HCT116 (cell line): ENCODE measurements around the gene TBC1D1. TPM values are rescaled to one million over a fixed set of nuclear protein-coding genes. Genes with fewer than 3 reads are reported as not detected.

ENCODE experiments used
- ATAC-seq: fragments of 200-7000 bp; cut with Tn5 transposase; 2 replicates; pipeline ENCODE4 v1.9.1; 2020; ENCODE audit warnings: mild to moderate bottlenecking, moderate library complexity
- BruUV-seq: library from RNA; stranded (reverse); fragments of 400-500 nt; replicated peaks from 2 replicates; lab custom pipeline; 2021; lab: Mats Ljungman, UMichigan
- CTCF ChIA-PET: fragments of 300-600 bp; sonication (Branson Sonifier 250); formaldehyde crosslinking; loops from one replicate; lab custom pipeline; 2021; ENCODE audit warnings: antibody characterized with exemption; lab: Charles Lee
- POLR2A ChIA-PET: fragments of 300-600, 350-600 bp; sonication (Branson Sonifier 250); formaldehyde crosslinking; loops from one replicate; lab custom pipeline; 2021; ENCODE audit warnings: antibody characterized with exemption; lab: Charles Lee
- RAD21 ChIA-PET, 2 experiments: fragments of 300-600 bp; sonication (Branson Sonifier 250); formaldehyde crosslinking; loops; one replicate each; lab custom pipeline; 2023; ENCODE audit warnings: low total read pairs in 2 of 2; ENCODE audit not compliant: uncharacterized antibody in 2 of 2, unreplicated experiment in 2 of 2, low non-redundant PET in 1 of 2; lab: Charles Lee
- DNase-seq: peaks from one replicate; pipeline ENCODE4 v3.0.0-alpha.2; 2010; ENCODE audit warnings: low read depth, low spot score
- H2AFZ ChIP-seq: fragments of 200-600 bp; shearing (Covaris generic), sonication (generic); 2 replicates; pipeline ENCODE4 v1.6.1; 2017; ENCODE audit warnings: low read depth, mixed run types, mixed read lengths, antibody characterized with exemption, low read length; ENCODE audit not compliant: poor library complexity, severe bottlenecking
- H3K27ac ChIP-seq: 2 replicates; pipeline ENCODE4 v1.5.1; 2012; ENCODE audit warnings: low read depth, low read length
- H3K27me3 ChIP-seq: fragments of 200-600 bp; sonication (generic); 2 replicates; pipeline ENCODE4 v1.6.1; 2016; ENCODE audit warnings: mixed run types, low read length, mixed read lengths; ENCODE audit not compliant: insufficient read depth
- H3K36me3 ChIP-seq, 2 experiments: fragments of 200-500 bp in 1 of 2; fragments of 200-600 bp in 1 of 2; sonication (Bioruptor generic) in 1 of 2; sonication (generic) in 1 of 2; 2 replicates each; pipeline versions ENCODE4 v1.5.1 to v1.6.1; 2014 to 2016; ENCODE audit warnings: low read length in 2 of 2, inconsistent platforms in 1 of 2, mixed read lengths in 1 of 2, mixed run types in 1 of 2; ENCODE audit not compliant: insufficient read depth in 2 of 2, control insufficient read depth in 1 of 2
- H3K4me1 ChIP-seq, 2 experiments: fragments of 200-600 bp in 1 of 2; sonication (generic) in 1 of 2; 2 replicates each; pipeline versions ENCODE4 v1.5.1 to v1.6.1; 2012 to 2017; ENCODE audit warnings: low read length in 2 of 2, inconsistent platforms in 1 of 2, mild to moderate bottlenecking in 1 of 2, mixed read lengths in 1 of 2, mixed run types in 1 of 2, moderate library complexity in 1 of 2; ENCODE audit not compliant: insufficient read depth in 2 of 2, control insufficient read depth in 1 of 2
- H3K4me2 ChIP-seq: fragments of 200-600 bp; sonication (generic); 2 replicates; pipeline ENCODE4 v1.6.1; 2017; ENCODE audit warnings: mixed run types, low read length, mixed read lengths
- H3K4me3 ChIP-seq, 2 experiments: fragments of 200-600 bp in 1 of 2; sonication (generic) in 1 of 2; replicated peaks in 1 of 2; 2 replicates each; pipeline ENCODE4 v1.5.1; 2011 to 2016; ENCODE audit warnings: low read length in 2 of 2, control low read depth in 1 of 2, low read depth in 1 of 2, mild to moderate bottlenecking in 1 of 2, mixed read lengths in 1 of 2, mixed run types in 1 of 2
- H3K79me2 ChIP-seq: fragments of 200-600 bp; sonication (generic); 2 replicates; pipeline ENCODE4 v1.6.1; 2017; ENCODE audit warnings: mild to moderate bottlenecking, mixed run types, low read length, moderate library complexity, mixed read lengths; ENCODE audit not compliant: insufficient read depth
- H3K9ac ChIP-seq: fragments of 200-600 bp; sonication (generic); 2 replicates; pipeline ENCODE4 v1.6.1; 2016; ENCODE audit warnings: low read length, mixed read lengths
- H3K9me2 ChIP-seq: fragments of 200-600 bp; sonication (generic), shearing (Covaris generic); 2 replicates; pipeline ENCODE4 v1.6.1; 2017; ENCODE audit warnings: mixed run types, mild to moderate bottlenecking, moderate library complexity; ENCODE audit not compliant: insufficient read depth
- H3K9me3 ChIP-seq, 2 experiments: fragments of 200-500 bp in 1 of 2; fragments of 200-600 bp in 1 of 2; sonication (Bioruptor generic) in 1 of 2; sonication (generic) in 1 of 2; 2 replicates each; pipeline ENCODE4 v1.6.1; 2014 to 2017; ENCODE audit warnings: low read length in 2 of 2, mixed read lengths in 2 of 2, inconsistent platforms in 1 of 2, low read depth in 1 of 2, mild to moderate bottlenecking in 1 of 2, mixed run types in 1 of 2, moderate library complexity in 1 of 2; ENCODE audit not compliant: control insufficient read depth in 1 of 2, insufficient read depth in 1 of 2
- H4K20me1 ChIP-seq: fragments of 200-600 bp; sonication (generic), shearing (Covaris generic); 2 replicates; pipeline ENCODE4 v1.6.1; 2017; ENCODE audit warnings: mixed run types, mild to moderate bottlenecking, moderate library complexity; ENCODE audit not compliant: insufficient read depth
- CEBPB ChIP-seq: IDR thresholded peaks from 2 replicates; pipeline ENCODE4 v1.6.1; 2012; ENCODE audit warnings: low read depth
- ELF1 ChIP-seq: IDR thresholded peaks from 2 replicates; pipeline ENCODE4 v1.6.1; 2012; ENCODE audit warnings: low read depth, borderline replicate concordance
- EZH2 ChIP-seq: fragments of 200-600 bp; sonication (generic); IDR thresholded peaks from 2 replicates; pipeline ENCODE4 v1.6.1; 2017; ENCODE audit warnings: antibody characterized with exemption, mixed run types
- EZH2phosphoT487 ChIP-seq: fragments of 200-600 bp; IDR thresholded peaks from 2 replicates; pipeline ENCODE4 v1.6.1; 2018; ENCODE audit warnings: antibody characterized with exemption, borderline replicate concordance
- FOSL1 ChIP-seq: IDR thresholded peaks from 2 replicates; pipeline ENCODE4 v1.6.1; 2012; ENCODE audit warnings: low read depth
- JUND ChIP-seq: IDR thresholded peaks from 2 replicates; pipeline ENCODE4 v1.6.1; 2012
- POLR2A ChIP-seq: IDR thresholded peaks from 2 replicates; pipeline ENCODE4 v1.7.0; 2011; ENCODE audit warnings: borderline replicate concordance; ENCODE audit not compliant: insufficient read depth, insufficient read length; ENCODE audit errors: extremely low read depth
- POLR2AphosphoS5 ChIP-seq: IDR thresholded peaks from 2 replicates; pipeline ENCODE4 v1.6.1; 2011; ENCODE audit warnings: mild to moderate bottlenecking, low read depth, low read length, moderate library complexity
- RAD21 ChIP-seq: IDR thresholded peaks from 2 replicates; pipeline ENCODE4 v1.6.1; 2012; ENCODE audit warnings: low read depth, mild to moderate bottlenecking
- SIN3A ChIP-seq: IDR thresholded peaks from 2 replicates; pipeline ENCODE4 v1.6.1; 2012; ENCODE audit warnings: low read depth
- SP1 ChIP-seq: IDR thresholded peaks from 2 replicates; pipeline ENCODE4 v1.6.1; 2012; ENCODE audit warnings: low read depth
- TCF7L2 ChIP-seq: IDR thresholded peaks from 2 replicates; pipeline ENCODE4 v1.7.0; 2011; ENCODE audit warnings: borderline replicate concordance, inconsistent platforms; ENCODE audit not compliant: insufficient read depth, insufficient read length; ENCODE audit errors: extremely low read depth
- YY1 ChIP-seq: IDR thresholded peaks from 2 replicates; pipeline ENCODE4 v1.6.1; 2011; ENCODE audit warnings: low read length, low read depth, moderate library complexity, mild to moderate bottlenecking; ENCODE audit not compliant: insufficient replicate concordance; ENCODE audit errors: extremely low read depth
- ZFX ChIP-seq: fragments of 450-650 bp; IDR thresholded peaks from 2 replicates; pipeline ENCODE4 v1.6.1; 2017
- intact Hi-C: fragments of 100-400 bp; cut with micrococcal nuclease; formaldehyde crosslinking; loops from 2 replicates; pipeline ENCODE4 v1.10.0; 2022
- total RNA-seq: library from RNA; stranded (reverse); gene quantifications from one replicate; pipeline ENCODE4 v1.2.1, GENCODE V29; 2021; ENCODE audit not compliant: unreplicated experiment
- TF ChIP-seq, protein P1 (sequence below): IDR thresholded peaks from 2 replicates; pipeline ENCODE4 v1.6.1; 2012; ENCODE audit warnings: low read depth
- TF ChIP-seq, protein P2 (sequence below): IDR thresholded peaks from 2 replicates; pipeline ENCODE4 v1.6.1; 2012
- TF ChIP-seq, protein P3 (sequence below): IDR thresholded peaks from 2 replicates; pipeline ENCODE4 v1.6.1; 2012
- TF ChIP-seq, protein P4 (sequence below), 3 experiments: fragments of 200-600 bp in 1 of 3; sonication (generic) in 1 of 3; IDR thresholded peaks in 2 of 3; conservative IDR thresholded peaks in 1 of 3; 2 replicates each; pipeline ENCODE4 v1.5.1; 2012 to 2017; ENCODE audit warnings: low read depth in 2 of 3, low read length in 2 of 3, antibody characterized with exemption in 1 of 3, borderline replicate concordance in 1 of 3, control low read depth in 1 of 3, mild to moderate bottlenecking in 1 of 3, mixed read lengths in 1 of 3, mixed run types in 1 of 3, moderate library complexity in 1 of 3; ENCODE audit not compliant: insufficient read depth in 1 of 3

TBC1D1 gene
- total RNA-seq, 1 experiment from 2014 or later, result 82.7 TPM

DNA sequence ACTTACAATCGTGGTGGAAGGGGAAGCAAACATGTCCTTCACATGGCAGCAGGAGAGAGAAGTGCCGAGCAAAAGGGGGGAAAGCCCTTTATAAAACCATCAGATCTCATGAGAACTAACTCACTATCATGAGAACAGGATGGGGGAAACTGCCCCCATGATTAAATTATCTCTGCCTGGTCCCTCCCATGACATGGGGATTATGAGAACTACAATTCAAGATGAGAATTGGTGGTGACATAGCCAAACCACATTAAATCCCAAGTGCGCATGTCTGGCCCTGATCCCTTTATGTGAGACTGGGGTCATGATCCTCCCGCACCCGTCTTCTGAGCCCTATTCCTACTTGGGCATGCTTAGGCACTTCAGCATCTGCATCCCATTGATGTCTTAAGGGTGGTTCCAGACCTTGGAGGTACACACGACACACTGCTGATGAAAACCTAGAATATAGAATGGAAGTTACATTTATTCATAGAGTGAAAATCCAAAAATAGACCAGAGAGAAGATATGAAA is 185.3 kb downstream of the TBC1D1 start (continued):
- no peak for TF ChIP-seq SP1
- no peak for TF ChIP-seq ELF1
- no peak for TF ChIP-seq TCF7L2
- no peak for TF ChIP-seq EZH2phosphoT487
- TF ChIP-seq ZFX, result no peak
- TF ChIP-seq POLR2AphosphoS5, result no peak

DNA sequence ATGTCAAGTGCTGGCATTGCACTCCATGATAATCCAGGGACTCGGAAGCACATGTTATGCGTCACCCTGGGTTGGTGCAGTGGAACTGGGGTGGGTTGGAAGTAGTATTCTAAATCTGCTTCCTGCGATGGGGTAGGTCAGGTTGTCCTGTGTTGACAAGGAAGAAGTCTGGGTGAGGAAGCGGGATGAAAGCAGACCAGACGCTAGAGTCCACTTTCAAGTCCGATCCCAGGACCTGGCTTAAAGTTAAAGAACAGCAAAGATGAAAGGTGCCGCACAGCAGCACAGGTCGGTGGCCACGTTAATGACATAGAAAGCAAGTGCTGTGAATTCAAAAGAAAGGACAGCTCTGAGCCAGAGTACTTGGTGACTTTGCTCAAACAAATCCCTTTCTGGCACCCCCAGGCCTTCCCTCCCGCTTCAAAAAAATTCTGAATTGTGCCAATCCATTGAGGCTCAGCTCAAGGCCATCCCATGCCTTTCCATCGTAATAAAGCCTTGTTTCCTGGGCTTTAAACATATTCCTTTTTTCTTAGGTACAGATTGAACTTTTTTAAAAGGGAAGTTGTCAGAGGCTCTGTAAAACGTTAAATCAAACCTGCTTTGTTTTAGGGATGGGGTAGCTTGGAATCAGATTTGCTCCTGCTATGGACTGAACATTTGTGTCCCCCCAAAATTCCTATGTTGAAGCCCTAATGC is 187.1 kb downstream of the TBC1D1 start:
- Histone ChIP-seq H4K20me1 (no peaks in the 10 kb centered on the region), H3K4me3 (no peak overlapping the region), H2AFZ (no peak overlapping the region), H3K27me3 (no peaks in the 10 kb centered on the region), H3K27ac (no peak overlapping the region; the same call in 1 of the 2 replicates), H3K9ac (no peak overlapping the region), H3K36me3 (0 out of 4 replicates have a peak, but pooled peaks cover 0 to 5% of the 10 kb centered on the region in 2 experiments), H3K9me3 (no peaks in the 10 kb centered on the region), H3K4me2 (no peak overlapping the region), H3K79me2 (no peaks in the 10 kb centered on the region), H3K4me1 (peaks cover 23 to 26% of the 10 kb centered on the region in 2 experiments), H3K9me2 (no peaks in the 10 kb centered on the region)
- intact Hi-C loops, result loop anchor here (5.0 kb wide), 1 partner anchor 79 kb away; no protein-coding TSS in a partner anchor
- no TSS peak for BruUV-seq
- no peak for ATAC-seq
- TF ChIP-seq, protein P1, sequence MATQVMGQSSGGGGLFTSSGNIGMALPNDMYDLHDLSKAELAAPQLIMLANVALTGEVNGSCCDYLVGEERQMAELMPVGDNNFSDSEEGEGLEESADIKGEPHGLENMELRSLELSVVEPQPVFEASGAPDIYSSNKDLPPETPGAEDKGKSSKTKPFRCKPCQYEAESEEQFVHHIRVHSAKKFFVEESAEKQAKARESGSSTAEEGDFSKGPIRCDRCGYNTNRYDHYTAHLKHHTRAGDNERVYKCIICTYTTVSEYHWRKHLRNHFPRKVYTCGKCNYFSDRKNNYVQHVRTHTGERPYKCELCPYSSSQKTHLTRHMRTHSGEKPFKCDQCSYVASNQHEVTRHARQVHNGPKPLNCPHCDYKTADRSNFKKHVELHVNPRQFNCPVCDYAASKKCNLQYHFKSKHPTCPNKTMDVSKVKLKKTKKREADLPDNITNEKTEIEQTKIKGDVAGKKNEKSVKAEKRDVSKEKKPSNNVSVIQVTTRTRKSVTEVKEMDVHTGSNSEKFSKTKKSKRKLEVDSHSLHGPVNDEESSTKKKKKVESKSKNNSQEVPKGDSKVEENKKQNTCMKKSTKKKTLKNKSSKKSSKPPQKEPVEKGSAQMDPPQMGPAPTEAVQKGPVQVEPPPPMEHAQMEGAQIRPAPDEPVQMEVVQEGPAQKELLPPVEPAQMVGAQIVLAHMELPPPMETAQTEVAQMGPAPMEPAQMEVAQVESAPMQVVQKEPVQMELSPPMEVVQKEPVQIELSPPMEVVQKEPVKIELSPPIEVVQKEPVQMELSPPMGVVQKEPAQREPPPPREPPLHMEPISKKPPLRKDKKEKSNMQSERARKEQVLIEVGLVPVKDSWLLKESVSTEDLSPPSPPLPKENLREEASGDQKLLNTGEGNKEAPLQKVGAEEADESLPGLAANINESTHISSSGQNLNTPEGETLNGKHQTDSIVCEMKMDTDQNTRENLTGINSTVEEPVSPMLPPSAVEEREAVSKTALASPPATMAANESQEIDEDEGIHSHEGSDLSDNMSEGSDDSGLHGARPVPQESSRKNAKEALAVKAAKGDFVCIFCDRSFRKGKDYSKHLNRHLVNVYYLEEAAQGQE, result no peak
- TF ChIP-seq SP1 (no peak), POLR2AphosphoS5 (no peak), POLR2A (no peak), CEBPB (no peak), FOSL1 (no peak), ZFX (no peak), EZH2 (no peak), JUND (no peak), YY1 (no peak), RAD21 (no peak), SIN3A (no peak)
- TF ChIP-seq, protein P2, sequence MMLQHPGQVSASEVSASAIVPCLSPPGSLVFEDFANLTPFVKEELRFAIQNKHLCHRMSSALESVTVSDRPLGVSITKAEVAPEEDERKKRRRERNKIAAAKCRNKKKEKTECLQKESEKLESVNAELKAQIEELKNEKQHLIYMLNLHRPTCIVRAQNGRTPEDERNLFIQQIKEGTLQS, result no peak
- TF ChIP-seq, protein P3, sequence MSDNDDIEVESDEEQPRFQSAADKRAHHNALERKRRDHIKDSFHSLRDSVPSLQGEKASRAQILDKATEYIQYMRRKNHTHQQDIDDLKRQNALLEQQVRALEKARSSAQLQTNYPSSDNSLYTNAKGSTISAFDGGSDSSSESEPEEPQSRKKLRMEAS, result no peak
- TF ChIP-seq, protein P4, sequence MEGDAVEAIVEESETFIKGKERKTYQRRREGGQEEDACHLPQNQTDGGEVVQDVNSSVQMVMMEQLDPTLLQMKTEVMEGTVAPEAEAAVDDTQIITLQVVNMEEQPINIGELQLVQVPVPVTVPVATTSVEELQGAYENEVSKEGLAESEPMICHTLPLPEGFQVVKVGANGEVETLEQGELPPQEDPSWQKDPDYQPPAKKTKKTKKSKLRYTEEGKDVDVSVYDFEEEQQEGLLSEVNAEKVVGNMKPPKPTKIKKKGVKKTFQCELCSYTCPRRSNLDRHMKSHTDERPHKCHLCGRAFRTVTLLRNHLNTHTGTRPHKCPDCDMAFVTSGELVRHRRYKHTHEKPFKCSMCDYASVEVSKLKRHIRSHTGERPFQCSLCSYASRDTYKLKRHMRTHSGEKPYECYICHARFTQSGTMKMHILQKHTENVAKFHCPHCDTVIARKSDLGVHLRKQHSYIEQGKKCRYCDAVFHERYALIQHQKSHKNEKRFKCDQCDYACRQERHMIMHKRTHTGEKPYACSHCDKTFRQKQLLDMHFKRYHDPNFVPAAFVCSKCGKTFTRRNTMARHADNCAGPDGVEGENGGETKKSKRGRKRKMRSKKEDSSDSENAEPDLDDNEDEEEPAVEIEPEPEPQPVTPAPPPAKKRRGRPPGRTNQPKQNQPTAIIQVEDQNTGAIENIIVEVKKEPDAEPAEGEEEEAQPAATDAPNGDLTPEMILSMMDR (IDR thresholded peaks at IDR 0.05 in 2 of 3, conservative IDR thresholded peaks at IDR 0.05 in 1 of 3; ENCODE audit: borderline replicate concordance in 1 of 3, insufficient read depth in 1 of 3, low read depth in 2 of 3, low read length in 2 of 3), result no peak
- ChIA-PET CTCF (no interaction called here), RAD21 (no interaction called here), POLR2A (no interaction called here)
- DNase-seq, result no peak
